Esophagus muscularis mucosa (tissue), 3 donors: Measurements from ENCODE around the gene ASIC2.

Experiments
- POLR2A ChIP-seq: fragments of 450-650 bp; IDR thresholded peaks from one replicate; pipeline ENCODE4 v1.6.1; 2017; ENCODE audit warnings: antibody characterized with exemption, moderate library complexity, mild to moderate bottlenecking, low read depth
- TF ChIP-seq, protein P1 (sequence below), 3 experiments: fragments of 200-600 bp in 2 of 3; fragments of 450-650 bp in 1 of 3; sonication (generic) in 2 of 3; IDR thresholded peaks; one replicate each; pipeline ENCODE4 v1.5.1; 2017 to 2019; ENCODE audit warnings: antibody characterized with exemption in 3 of 3, mild to moderate bottlenecking in 2 of 3, moderate library complexity in 1 of 3

- no peak for TF ChIP-seq POLR2A
- TF ChIP-seq, protein P1, sequence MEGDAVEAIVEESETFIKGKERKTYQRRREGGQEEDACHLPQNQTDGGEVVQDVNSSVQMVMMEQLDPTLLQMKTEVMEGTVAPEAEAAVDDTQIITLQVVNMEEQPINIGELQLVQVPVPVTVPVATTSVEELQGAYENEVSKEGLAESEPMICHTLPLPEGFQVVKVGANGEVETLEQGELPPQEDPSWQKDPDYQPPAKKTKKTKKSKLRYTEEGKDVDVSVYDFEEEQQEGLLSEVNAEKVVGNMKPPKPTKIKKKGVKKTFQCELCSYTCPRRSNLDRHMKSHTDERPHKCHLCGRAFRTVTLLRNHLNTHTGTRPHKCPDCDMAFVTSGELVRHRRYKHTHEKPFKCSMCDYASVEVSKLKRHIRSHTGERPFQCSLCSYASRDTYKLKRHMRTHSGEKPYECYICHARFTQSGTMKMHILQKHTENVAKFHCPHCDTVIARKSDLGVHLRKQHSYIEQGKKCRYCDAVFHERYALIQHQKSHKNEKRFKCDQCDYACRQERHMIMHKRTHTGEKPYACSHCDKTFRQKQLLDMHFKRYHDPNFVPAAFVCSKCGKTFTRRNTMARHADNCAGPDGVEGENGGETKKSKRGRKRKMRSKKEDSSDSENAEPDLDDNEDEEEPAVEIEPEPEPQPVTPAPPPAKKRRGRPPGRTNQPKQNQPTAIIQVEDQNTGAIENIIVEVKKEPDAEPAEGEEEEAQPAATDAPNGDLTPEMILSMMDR (IDR thresholded peaks at IDR 0.05): no peak
These were observed 5.9 kb downstream of the ASIC2 start for GRCh38 chr17:33287096-33287725.
